GM20431 (cell line): ENCODE results near the gene TPGS1.
"Not testable (repeated sequence)": the region's sequence is repeated elsewhere in the genome, so short reads cannot be mapped to it uniquely, and the experiment has no call there.

Experiments
- in situ Hi-C: fragments of 300-500 bp; cut with MseI, MboI; formaldehyde crosslinking; loops from one replicate; pipeline ENCODE4 v1.15.0; 2020; ENCODE audit warnings: low sequenced_read_pairs; ENCODE audit not compliant: unreplicated experiment

TPGS1 gene

DNA sequence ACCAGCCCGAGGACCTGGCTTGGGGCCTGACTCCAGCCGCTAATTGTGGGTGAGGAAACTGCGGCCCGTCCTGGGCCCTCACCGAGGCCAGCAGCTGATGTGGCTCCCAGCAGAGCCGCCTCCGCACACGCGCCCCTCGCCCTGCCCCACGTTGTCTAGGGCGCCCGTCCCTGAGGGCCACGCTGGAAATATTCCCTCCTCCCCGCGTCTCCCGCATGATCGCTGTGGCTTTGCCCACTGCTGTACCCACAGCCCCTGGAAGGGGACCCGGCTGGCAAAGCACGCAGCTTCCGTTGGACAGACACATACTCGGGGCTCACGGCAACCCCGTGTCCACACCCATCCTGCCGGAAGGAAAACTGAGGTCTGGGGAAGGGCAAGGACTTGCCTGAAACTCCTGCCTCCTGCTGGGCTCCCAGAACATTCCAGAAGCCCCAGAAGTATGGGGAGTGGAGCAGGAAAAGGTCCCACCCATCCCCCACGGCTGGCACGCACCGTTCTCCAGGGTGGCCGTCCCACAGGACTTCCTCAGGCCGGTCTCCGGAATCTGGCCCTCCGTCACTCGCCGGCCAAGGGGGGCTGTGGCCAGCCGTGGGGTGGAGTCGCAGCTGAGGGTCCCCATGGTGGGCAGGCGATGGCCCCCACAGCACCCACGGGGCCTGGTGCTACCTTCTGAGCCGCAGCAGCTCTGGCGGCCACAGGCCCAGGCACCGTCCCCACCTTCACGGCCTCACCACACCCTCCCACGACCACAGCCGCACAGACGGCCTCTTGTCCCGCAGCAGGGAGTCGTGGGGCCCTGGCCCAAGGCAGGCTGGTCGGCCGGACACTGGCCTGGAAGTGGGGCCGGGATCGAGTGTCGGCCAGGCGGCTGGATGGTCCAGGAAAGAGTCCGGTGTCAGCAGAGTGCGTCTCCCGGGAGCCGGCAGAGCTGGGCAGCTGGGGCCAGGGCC lies 32.9 kb upstream of the TPGS1 start:
- in situ Hi-C loops, result no loop called here

DNA sequence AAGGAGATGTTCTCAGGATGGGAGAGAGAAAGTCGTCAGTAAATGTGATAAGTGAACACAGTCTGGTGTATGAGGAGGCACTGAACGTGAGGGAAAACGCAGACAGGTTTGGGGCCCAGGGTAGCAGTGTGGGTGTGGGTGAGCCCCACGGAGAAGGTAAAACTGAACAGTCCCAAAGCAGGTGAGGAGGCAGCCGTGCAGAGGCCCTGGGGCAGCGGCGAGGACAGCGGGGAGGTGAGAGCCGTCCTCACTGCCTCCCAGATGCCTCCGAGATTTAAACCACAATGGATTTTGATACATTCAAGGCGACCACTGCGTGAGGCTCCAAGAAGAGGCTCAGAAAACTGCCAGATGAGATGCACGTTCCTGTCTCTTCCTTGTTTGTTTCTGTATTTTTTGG lies 31.9 kb upstream of the TPGS1 start:
- in situ Hi-C loops, result no loop called here

DNA sequence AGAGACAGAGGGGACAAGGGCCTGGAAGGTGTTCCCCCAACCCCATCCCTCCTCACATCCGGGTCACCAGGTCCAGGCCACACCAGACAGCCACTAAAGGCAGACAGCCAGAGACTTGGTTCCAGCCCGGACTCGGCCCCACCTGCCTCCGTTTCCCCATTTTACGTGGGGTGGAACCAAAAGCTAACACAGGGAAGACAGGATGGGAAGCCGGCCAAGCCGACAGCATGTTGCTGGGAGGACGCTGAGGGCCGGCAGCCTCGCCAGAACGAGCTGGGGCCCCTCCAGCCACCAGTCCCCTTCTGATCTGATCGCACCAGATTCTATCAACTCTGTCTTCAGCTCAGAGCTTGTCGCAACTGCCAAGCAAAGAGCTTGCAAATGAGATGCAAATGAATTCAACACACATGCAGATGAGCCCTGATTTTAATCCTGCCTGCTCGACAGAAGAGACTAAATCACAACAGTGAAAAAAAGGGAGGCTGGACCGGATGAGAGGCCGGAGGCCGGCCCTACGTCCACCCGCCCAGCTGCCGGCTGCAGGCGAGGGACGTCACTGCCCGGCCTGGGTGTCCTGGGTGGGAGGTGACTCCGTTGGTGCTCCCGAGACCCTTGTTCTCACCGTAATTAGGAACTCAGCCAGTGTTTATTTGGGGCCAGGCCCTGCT lies 28.9 kb upstream of the TPGS1 start:
- in situ Hi-C loops, result no loop called here

DNA sequence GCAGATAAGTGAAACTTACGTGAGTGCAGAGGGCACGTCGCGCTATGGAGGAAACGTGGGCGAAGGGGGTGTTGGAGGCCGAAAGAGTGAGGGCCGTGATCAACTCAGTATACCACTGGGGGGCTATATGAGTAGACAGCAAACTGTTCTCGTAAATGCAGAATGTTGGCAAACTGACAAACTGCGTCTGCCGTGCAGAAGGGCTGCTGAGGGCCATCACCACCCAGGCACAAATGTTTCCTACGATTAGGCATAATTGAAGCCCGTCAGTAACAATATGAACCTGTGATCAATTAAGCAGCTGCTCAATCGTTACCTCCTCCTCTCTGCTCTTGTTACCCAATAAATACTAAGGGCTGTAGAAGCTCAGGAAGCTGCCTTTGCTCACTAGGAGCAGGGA lies 28.3 kb upstream of the TPGS1 start:
- in situ Hi-C loops, result no loop called here

DNA sequence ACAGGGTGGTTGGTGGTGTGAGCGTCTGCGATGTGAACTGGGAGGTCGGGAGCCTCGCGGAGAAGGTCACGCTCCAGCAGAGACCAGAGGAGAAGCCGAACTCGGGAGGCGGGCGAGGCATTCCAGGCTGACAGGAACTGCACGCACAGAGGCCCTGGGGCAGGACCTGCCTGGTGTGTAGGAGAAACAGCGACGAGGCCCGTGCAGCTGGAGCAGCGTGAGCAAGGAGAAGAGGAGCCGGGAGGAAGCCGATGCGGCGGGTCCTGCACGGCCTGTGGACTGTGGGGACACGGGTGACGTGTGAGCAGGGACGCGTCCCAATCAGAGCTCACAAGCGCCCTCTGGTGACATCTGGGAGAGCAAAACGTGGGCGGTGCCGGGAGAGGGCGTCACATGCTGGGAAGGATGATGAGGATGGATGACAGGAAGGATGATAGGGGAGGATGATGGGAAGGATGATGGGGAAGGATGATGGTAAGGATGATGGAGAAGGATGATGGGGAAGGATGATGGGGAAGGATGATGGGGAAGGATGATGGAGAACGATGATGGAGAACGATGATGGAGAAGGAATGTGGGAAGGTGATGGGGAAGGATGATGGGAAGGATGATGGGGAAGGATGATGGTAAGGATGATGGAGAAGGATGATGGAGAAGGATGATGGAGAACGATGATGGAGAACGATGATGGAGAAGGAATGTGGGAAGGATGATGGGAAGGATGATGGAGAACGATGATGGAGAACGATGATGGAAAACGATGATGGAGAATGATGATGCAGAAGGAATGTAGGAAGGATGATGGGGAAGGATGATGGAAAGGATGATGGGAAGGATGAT lies 27.1 kb upstream of the TPGS1 start:
- in situ Hi-C loops, result no loop called here

DNA sequence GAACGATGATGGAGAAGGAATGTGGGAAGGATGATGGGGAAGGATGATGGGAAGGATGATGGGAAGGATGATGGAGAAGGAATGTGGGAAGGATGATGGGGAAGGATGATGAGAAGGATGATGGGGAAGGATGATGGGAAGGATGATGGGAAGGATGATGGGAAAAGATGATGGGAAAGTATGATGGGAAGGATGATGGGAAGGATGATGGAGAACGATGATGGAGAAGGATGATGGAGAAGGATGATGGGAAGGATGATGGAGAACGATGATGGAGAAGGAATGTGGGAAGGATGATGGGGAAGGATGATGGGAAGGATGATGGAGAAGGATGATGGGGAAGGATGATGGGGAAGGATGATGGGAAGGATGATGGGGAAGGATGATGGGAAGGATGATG lies 26.2 kb upstream of the TPGS1 start:
- in situ Hi-C loops, result not testable (repeated sequence)

DNA sequence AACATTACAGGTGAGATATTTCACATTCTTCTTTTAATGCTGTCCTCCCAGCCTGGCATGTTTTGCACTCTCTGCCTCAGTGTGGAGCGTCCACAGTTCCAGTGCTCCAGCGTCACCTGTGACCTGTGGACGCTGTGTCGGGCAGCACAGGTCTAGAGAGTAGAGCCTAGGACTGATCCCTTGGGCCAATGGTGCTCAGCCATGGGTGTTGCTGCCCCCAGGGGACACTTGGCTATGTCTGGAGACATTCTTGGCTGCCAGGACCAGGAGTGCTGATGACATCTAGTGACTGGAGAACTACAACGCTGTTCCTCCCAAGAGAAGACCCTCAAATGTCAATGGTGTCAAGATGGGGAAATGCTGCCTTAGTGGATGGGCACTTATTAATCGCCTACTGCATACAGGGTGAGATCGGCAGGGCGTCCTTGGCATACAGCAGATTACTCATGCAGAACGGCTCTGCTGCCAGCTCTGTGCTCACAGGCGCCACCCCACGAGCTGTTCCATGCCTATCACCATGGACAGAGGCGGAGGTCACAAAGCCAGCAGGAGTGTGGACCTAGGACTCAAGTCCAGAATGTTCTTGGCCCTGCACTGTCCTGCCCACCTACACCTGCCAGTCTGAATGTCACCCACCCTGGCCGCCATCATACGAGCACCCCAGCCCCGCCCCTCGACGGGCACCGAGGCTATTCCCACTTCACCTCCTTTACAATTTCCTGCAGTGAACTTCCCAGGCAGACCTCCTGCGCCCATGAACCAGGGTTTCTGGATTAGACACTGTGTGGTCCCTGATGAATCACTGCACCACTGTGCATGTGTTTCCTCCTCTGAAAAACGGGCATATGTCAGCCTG lies 24.9 kb upstream of the TPGS1 start:
- in situ Hi-C loops, result no loop called here

DNA sequence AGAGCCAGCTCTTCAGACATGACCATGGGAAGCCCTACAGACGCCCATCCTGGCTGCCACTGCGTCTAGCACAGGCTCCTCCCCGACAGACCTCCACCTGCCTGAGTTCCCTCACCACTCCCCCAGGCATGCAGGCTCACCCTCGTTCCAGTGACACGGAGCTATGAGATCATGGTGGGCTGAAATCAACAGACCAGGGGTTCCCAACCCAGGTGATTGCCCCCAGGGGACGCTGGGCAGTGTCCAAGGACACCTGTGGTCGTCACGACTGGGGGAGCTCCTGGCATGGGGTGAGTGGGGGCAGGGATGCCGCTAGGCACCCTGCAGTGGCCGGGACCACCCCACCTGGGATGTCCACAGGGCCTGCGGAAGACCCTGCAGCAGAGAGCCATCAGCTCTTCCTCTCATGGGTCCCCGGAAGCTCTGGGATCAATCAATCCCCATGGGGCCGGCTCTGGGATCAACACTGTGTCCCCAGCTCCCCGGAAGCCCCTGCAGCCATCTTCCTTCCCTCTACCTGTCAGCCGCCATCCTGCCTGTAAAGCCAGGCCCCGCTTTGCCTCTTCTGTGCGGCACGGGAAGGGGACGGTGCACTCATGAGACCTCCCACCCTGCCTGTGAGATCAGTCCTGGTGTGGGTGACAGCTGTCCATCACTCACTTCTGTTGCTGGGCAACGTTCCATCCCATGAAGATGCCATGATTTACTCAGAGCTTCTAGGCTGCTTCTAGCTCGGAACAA lies 23.8 kb upstream of the TPGS1 start:
- in situ Hi-C loops, result no loop called here

GRCh38 chr19:484494-484893 lies 22.8 kb upstream of the TPGS1 start:
- in situ Hi-C loops, result no loop called here

- in situ Hi-C loops, result no loop called here
Observed at GRCh38 chr19:485077-485476, 22.2 kb upstream of the TPGS1 start.

DNA sequence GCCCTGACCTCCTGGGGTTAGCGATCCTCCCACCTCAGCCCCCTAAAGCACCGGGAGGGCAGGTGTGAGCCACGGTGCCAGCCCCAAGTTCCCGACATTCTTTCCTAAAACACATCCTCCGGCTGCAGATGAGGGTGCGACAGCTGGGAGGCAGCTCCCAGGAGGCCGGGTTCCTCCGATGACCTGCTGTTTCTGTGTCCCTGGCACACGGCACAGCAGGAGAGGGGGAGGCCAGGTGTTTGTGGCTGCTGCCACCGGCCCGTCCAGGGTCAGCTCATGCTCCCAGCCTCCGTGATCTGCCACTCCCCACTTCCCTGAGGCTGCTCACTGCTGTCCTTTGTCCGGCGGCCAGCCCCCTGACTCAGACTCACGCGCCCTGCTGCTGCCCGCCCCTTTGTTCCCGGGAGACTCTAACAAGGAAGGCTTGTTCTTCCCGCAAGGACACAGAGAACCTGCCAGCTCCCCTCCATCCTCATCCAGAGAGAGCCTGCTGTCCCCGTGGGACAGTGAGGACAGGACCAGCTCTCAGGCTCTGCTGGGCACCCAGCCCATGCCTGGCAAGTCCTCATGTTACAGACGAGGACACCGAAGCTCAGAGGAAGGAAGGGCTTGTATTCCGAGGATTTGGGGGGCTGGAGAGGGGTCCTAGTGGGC lies 21.6 kb upstream of the TPGS1 start:
- in situ Hi-C loops, result no loop called here

DNA sequence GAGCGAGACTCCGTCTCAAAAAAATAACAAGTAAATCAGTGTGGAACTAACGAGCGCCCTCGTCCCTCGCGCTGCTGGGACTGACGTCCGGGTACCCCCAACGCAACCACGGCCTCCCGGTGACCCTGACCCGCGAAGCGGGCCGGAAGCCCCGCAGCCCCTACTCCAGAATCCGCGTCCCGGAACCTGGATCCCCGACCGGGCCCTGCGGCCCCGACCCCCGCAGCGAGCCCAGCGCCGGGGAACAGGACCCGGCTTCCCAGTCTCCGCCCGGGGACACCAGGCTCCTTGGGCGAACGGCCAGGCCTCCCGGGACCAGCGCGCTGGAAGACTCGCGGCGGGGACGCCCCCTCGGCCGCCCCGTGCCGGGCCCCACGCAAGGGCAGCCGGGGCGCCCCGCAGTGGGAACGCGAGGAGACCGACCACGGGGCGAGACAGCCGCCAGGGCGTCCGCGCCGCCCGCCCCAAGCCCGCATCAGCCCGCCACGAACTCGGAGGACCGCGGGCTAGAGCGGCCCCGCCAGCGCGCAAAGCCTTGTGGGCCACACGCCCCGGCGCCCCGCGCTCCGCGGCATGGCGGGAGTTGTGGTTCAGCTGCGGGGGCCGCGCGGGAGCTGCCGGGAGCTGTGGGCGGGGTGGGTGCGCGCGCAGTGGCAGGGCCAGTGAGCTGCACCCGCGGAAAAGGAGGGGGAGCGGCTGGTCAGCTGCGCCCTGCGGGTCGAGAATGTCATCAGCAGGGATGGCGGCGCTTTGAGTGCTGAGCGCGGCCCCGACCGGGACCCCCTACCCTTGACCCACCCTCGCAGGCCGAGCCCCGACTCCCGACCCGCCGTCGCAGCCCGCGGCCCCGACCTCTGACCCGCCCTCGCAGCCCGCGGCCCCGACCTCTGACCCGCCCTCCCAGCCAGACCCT lies 18.5 kb upstream of the TPGS1 start:
- in situ Hi-C loops, result no loop called here

- in situ Hi-C loops, result no loop called here
Observed at GRCh38 chr19:489418-490196, 17.7 kb upstream of the TPGS1 start.

DNA sequence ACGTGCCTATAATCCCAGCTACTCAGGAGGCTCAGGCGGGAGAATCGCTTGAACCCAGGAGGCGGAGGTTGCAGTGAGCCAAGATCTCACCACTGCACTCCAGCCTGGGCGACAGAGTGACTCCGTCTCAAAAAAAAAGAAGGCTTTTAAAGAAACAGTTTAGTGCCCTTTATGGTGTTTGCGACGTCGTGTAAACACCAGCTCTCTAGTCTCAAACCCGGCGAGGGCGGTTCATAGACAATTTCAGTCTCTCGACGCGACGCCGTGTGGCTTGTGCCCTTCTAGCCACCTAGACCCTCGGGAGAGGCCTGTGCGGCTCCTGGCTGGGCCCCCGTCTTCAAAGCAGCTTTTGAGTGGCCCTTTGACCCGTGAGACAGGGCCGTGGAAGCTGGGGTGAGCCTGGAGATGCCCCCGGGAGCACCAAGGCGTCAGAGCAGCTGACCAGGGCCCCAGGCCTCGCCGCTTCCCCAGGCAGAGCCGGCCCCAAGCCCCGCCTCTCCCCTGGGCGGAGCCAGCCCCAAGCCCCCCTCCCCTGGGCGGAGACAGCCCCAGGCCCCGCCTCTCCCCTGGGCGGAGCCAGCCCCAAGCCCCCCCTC lies 16.1 kb upstream of the TPGS1 start:
- in situ Hi-C loops, result no loop called here

- in situ Hi-C loops, result no loop called here
Observed at GRCh38 chr19:492091-492531, 15.2 kb upstream of the TPGS1 start.

GRCh38 chr19:493391-494170 lies 13.7 kb upstream of the TPGS1 start:
- in situ Hi-C loops, result no loop called here
